Activated T-helper 1 cell treated with Interleukin-2 at 50 U/mL for 16 hours (primary cell): ENCODE data around the gene UGT1A8.
"Not testable (repeated sequence)": the region's sequence is repeated elsewhere in the genome, so short reads cannot be mapped to it uniquely, and the experiment has no call there.

Experiments used
- DNase-seq: peaks from one replicate; pipeline ENCODE4 v3.0.0-alpha.2; 2020; ENCODE audit warnings: low read depth

Gene UGT1A8

GRCh38 chr2:233718552-233718951 lies 101.1 kb downstream of the UGT1A8 start, which contains the start of gene UGT1A4:
UGT1A4 (plus strand) TSS chr2:233718736; CDS start chr2:233718821, 85 bp downstream.
- DNase-seq, result no peak

- DNase-seq, result no peak
Observed at GRCh38 chr2:233728723-233729301, 111.4 kb downstream of the UGT1A8 start, which contains the start of gene UGT1A3. UGT1A3 (plus strand) TSS chr2:233729042; CDS start chr2:233729127, 85 bp downstream.

- DNase-seq, result not testable (repeated sequence)
Observed at GRCh38 chr2:233736868-233737653, 119.6 kb downstream of the UGT1A8 start.

- no peak for DNase-seq
Observed at GRCh38 chr2:233740870-233741269, 123.4 kb downstream of the UGT1A8 start.

GRCh38 chr2:233743464-233744259 lies 126.2 kb downstream of the UGT1A8 start:
- DNase-seq, result no peak

- DNase-seq, result no peak
Observed at GRCh38 chr2:233745073-233745755, 127.8 kb downstream of the UGT1A8 start.

GRCh38 chr2:233745838-233746237 lies 128.4 kb downstream of the UGT1A8 start:
- DNase-seq, result not testable (repeated sequence)

- no peak for DNase-seq
Observed at GRCh38 chr2:233746475-233747282, 129.2 kb downstream of the UGT1A8 start.

- no peak for DNase-seq
Observed at GRCh38 chr2:233747283-233747544, 129.8 kb downstream of the UGT1A8 start.

GRCh38 chr2:233750689-233751088 lies 133.3 kb downstream of the UGT1A8 start:
- not testable (repeated sequence) for DNase-seq

- DNase-seq, result not testable (repeated sequence)
Observed at GRCh38 chr2:233751212-233752009, 134.0 kb downstream of the UGT1A8 start.

- no peak for DNase-seq
Observed at GRCh38 chr2:233754872-233755611, 137.6 kb downstream of the UGT1A8 start.

- no peak for DNase-seq
Observed at GRCh38 chr2:233756429-233757081, 139.1 kb downstream of the UGT1A8 start.

GRCh38 chr2:233758141-233758540 lies 140.7 kb downstream of the UGT1A8 start:
- no peak for DNase-seq

GRCh38 chr2:233758849-233759248 lies 141.4 kb downstream of the UGT1A8 start:
- no peak for DNase-seq

- no peak for DNase-seq
Observed at GRCh38 chr2:233760043-233760442, 142.6 kb downstream of the UGT1A8 start, which contains the start of gene UGT1A1. UGT1A1 (plus strand) TSS chr2:233760270; CDS start chr2:233760288, 18 bp downstream.

GRCh38 chr2:233761040-233761769 lies 143.8 kb downstream of the UGT1A8 start:
- DNase-seq, result no peak

- no peak for DNase-seq
Observed at GRCh38 chr2:233764264-233764663, 146.8 kb downstream of the UGT1A8 start.
